ENCODE results near the gene TEX2.

DNA sequence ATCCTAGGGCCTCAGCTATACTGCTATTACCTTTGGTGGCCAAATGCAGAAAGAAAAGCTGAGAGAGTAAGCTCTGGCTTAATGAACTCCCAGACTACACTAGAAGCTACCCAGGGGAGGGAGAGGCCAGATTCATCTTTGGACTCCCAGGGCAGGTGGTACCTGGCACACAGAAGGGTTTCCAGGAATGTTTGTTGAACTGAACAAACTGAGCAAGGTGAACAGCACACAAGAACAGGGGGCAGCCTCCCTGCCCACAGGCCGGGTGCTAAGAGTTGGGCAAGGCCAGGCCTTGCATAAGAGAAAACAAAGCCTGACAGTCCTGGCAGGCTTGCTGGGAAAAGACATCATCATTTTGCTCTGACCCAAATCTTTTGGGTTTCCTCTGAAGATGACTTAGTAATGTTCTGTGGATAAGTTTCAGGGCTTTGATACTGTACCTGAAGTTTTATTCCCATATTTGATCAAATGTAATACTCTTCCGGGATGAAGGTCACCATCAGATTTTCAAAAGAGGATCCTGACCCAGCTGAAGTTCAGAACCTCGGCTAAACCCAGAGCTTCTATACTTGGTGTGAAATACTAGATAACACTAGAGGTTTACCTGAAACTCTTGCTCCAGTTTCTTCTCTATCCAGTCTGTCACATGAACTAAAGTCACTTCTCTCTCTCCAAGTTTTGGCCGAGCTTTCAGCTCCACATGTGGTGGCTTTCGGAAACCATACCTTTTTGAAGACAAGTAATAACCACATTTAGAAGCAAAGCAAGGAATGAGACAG, 112.6 kb downstream of the TEX2 start:
- TF ChIP-seq, protein P1, sequence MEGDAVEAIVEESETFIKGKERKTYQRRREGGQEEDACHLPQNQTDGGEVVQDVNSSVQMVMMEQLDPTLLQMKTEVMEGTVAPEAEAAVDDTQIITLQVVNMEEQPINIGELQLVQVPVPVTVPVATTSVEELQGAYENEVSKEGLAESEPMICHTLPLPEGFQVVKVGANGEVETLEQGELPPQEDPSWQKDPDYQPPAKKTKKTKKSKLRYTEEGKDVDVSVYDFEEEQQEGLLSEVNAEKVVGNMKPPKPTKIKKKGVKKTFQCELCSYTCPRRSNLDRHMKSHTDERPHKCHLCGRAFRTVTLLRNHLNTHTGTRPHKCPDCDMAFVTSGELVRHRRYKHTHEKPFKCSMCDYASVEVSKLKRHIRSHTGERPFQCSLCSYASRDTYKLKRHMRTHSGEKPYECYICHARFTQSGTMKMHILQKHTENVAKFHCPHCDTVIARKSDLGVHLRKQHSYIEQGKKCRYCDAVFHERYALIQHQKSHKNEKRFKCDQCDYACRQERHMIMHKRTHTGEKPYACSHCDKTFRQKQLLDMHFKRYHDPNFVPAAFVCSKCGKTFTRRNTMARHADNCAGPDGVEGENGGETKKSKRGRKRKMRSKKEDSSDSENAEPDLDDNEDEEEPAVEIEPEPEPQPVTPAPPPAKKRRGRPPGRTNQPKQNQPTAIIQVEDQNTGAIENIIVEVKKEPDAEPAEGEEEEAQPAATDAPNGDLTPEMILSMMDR (IDR thresholded peaks at IDR 0.05) = no peak
- no peak for TF ChIP-seq EP300 (IDR thresholded peaks at IDR 0.05; ENCODE audit: low read depth)
- no peak for TF ChIP-seq POLR2AphosphoS5 (IDR thresholded peaks at IDR 0.05)

Data from transverse colon (tissue), 4 donors.